T-helper 22 cell (primary cell): ENCODE data around the gene TPRN.
A peak's percentile ranks its signal among the peaks of the same experiment; 100 is the strongest.
"Not testable (repeated sequence)": the region's sequence is repeated elsewhere in the genome, so short reads cannot be mapped to it uniquely, and the experiment has no call there.

Source experiments
- DNase-seq: peaks from one replicate; pipeline ENCODE4 v3.0.0-alpha.2; 2020; ENCODE audit warnings: low read depth

TPRN gene, protein sequence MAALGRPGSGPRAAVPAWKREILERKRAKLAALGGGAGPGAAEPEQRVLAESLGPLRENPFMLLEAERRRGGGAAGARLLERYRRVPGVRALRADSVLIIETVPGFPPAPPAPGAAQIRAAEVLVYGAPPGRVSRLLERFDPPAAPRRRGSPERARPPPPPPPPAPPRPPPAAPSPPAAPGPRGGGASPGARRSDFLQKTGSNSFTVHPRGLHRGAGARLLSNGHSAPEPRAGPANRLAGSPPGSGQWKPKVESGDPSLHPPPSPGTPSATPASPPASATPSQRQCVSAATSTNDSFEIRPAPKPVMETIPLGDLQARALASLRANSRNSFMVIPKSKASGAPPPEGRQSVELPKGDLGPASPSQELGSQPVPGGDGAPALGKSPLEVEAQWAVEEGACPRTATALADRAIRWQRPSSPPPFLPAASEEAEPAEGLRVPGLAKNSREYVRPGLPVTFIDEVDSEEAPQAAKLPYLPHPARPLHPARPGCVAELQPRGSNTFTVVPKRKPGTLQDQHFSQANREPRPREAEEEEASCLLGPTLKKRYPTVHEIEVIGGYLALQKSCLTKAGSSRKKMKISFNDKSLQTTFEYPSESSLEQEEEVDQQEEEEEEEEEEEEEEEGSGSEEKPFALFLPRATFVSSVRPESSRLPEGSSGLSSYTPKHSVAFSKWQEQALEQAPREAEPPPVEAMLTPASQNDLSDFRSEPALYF

DNA sequence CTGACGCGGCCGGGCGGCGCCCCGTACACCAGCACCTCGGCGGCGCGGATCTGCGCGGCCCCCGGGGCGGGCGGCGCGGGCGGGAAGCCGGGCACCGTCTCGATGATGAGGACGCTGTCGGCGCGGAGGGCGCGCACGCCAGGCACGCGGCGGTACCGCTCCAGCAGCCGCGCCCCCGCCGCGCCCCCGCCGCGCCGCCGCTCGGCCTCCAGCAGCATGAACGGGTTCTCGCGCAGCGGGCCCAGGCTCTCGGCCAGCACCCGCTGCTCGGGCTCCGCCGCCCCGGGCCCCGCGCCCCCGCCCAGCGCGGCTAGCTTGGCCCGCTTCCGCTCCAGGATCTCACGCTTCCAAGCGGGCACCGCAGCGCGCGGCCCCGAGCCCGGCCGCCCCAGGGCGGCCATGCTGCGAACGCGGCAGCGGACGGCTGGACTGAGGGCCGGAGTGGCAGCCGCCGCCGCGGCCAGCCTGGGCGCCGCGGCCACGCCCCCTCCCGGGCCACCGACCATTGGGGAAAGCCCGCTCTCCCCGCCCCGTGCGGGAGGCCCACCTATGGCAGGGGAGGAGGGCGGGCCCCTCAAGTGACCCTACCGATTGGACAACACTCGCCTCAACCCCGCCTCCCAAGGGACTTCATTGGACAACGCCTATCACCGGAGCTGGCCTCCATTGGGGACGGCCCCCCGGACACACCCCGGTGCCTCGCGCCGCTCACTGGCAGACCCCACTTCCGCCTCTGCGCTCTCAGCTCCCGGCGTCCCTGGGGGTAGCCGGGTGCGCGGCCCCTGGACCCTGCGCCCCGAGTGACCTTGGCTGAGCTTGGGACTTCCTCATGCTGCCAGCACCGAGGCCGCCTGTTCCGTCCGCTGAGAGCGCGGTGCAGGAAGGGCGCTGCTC, at the start of gene TPRN:
Gene TPRN, minus strand, starts transcription at position 431 of the 894 bp plus-strand sequence. Its CDS starts 30 bp downstream, at position 401.
- peak; percentile 98 for DNase-seq

DNA sequence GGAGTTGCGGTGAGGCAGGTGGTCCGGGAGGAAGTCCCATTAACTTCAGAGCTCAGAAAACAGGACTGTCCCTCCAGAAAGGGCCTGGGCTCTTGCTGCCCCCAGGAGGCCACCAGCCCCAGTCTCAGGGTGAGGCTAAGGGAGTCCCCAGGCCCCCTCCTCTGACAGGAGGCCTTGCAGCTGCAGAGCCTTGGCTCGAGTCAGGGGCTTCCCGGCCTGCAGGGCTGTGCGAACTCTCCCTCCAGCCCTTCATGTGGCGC, 47.3 kb upstream of the TPRN start:
- no peak for DNase-seq

DNA sequence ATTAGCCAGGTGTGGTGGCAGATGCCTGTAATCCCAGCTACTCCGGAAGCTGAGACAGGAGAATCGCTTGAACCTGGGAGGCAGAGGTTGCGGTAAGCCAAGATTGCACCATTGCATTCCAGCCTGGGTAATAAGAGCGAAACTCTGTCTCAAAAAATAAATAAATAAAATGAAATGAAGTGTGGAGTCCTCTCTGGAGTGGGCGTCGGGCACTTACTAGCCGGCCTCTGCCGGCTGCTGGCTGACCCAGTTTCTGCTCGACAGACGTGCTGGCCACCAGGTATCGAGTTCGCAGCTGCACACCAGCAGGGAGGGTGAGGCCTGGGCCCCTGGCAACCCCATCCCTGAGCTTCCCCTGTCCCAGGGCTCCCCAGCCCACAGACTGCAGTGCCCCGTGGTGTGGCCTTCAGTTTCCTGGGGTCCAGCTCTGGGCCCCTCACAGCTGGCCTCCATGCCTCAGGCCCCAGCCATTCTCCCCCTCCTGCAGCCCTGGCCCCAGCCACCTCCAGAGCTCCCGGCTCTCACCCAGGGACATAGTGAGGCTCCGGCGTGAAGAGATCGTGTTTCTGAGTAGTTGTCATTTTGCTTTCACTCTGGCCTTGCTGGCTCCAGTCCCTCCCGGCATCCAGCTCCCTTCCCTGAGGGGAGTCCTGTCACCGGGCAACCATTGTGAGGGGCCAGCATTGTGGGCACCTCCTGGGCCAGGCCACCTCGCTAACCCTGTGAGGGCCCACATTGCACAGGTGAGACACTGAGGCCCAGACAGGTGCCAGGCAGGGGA, 46.8 kb upstream of the TPRN start:
- DNase-seq: no peak

DNA sequence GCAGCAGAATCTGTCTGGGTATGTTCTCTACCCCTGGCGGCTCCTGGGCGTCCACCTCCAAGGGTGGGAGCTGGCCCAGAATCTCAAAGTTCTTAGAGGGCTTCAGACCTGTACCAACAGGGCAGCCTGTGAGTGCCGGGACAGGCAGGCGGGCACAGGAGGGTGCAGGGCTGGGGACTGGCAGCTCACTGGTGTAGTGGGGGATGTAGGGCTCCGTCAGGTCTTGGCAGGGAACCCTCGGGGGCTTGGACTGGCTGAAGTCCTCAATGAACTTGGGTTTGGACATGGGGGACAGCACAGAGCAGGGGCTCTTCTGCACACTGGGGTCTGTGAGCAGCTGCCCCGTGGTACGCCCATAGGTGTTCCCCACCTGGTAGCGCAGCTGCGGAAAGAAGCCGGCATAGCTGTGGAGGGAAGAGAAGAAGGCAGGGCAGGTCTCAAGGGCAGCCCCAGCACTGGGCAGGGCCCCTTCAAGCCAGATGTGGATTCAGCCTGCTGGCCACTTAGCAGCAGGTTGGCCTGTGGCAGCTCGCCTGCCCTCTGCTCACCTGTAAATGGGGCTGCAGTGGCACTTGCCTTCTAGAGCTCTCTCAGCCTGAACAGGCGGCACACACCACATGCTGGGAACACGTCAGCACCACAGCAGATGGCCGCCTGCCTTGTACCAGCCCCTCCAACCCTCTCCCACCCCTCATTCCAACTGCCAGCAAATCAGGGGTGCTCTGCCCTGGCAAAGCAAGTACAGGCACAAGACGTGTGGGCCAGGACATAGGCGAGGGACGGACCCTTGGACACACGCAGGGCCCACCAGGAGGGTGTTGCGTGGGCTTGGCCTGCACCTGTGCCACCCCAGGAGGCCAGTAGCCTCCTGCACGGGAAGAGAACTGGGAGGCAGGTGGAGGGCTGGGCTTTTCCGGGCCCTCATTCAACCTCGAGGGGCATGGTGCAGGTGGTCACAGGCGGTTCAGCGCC, 45.2 kb upstream of the TPRN start:
- DNase-seq: no peak

DNA sequence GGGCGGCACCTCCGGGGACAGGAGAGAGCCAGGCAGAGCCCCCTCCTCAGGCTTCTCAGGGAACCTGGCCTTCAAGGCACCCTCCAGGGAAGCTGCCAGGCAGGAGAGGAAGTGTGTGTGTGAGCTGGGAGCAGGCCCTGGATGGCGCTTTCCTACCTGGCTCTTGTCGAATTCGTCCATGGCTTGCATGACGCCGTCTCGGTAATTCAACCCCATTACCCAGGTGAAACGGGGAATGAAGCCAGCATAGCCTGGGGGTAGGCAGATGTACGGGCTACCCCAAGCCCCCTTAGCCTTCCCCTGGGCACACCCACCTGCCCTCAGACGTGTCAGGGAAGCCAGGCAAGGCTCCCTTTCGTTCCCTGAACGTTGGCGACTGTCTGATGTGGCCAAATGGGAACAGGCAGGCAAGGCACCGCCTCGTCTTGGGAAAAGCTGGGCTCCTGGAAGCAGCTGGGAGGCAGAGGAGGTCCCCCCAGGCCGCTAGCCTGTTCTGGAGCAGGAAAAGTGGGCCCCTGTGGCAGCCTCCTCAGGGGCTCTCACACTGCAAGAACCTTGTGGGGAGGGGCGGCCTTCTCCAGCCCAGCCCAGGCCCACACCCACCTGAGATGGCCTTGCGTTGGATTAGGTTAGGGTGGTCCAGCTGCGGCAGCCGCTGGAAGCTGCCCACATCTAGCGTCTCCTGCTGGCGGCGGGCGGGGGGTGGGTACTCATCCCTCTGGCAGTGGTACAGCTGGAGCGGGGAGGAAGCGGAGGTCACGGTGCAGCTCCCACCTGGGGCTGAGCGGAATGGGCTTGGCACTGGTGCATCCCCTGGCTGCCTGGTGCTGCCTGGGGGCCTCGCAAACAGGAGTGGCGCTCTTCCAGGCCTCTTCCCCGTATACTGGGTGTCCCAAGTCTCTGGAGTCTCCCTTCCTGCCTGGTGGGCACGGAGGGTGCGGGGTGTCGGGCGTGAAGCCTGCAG, 44.2 kb upstream of the TPRN start:
- DNase-seq: no peak

DNA sequence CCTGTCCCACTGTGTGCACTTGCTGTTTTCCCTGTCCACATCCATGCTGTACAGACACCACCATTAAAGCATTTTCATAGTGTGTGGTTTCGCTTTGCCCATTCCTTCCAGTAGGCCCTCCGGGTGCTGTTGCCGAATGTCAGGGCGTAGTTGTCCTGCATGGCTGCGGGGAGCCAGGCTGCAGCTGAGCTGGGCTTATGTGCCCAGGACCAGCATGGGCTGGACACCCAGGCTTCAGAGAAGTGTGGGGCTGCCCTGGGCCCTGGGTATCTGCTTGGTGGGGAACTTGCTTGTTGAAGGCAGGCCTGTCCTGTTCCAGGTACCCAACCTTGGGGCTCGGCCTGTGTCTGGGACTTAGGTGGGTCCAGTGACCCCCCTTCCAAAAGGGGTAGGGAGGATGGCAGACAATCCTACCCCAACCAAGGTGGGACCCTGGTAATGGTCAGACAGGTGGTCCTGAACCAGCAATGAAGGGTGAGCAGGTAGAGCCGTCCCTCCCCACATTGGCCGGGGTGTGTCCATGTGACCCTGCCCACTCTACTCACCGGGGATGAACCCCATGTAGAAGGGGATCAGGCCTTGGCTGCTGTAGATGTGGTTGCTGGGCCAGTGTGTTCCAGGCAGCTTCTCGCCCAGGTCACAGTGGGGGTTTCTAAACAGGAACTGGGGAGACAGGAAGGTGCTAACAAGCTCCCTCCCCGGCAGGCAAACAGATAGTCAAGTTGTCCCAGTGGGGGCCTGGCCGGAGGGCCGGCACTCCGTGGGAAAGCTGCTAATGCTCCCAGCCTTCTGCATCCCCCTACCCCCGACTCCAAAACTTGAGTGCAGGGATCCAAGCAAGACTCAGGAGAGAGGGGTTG, 43.3 kb upstream of the TPRN start:
- DNase-seq: no peak

DNA sequence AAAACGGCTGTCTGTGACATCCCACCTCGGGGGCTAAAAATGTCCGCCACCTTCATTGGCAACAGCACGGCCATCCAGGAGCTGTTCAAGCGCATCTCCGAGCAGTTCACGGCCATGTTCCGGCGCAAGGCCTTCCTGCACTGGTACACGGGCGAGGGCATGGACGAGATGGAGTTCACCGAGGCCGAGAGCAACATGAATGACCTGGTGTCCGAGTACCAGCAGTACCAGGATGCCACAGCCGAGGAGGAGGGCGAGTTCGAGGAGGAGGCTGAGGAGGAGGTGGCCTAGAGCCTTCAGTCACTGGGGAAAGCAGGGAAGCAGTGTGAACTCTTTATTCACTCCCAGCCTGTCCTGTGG, 42.7 kb upstream of the TPRN start:
- DNase-seq: not testable (repeated sequence)

DNA sequence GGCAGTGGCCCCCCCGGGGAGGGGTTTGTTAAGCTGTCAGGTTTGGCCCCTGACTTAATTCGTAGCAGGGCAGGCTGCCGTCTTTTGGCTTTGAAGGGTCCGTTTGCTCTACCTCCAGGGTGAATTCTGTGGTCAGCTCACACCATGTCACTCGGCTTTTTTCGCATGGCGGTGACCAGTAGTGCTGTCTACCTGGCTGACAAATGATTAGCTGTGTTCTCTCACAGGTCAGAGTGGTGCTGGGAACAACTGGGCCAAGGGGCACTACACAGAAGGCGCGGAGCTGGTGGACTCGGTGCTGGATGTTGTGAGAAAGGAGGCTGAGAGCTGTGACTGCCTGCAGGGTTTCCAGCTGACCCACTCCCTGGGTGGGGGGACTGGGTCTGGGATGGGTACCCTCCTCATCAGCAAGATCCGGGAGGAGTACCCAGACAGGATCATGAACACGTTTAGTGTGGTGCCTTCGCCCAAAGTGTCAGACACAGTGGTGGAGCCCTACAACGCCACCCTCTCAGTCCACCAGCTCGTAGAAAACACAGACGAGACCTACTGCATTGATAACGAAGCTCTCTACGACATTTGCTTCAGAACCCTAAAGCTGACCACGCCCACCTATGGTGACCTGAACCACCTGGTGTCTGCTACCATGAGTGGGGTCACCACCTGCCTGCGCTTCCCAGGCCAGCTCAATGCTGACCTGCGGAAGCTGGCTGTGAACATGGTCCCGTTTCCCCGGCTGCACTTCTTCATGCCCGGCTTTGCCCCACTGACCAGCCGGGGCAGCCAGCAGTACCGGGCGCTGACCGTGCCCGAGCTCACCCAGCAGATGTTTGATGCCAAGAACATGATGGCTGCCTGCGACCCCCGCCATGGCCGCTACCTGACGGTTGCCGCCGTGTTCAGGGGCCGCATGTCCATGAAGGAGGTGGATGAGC, 42.0 kb upstream of the TPRN start:
- no peak for DNase-seq

DNA sequence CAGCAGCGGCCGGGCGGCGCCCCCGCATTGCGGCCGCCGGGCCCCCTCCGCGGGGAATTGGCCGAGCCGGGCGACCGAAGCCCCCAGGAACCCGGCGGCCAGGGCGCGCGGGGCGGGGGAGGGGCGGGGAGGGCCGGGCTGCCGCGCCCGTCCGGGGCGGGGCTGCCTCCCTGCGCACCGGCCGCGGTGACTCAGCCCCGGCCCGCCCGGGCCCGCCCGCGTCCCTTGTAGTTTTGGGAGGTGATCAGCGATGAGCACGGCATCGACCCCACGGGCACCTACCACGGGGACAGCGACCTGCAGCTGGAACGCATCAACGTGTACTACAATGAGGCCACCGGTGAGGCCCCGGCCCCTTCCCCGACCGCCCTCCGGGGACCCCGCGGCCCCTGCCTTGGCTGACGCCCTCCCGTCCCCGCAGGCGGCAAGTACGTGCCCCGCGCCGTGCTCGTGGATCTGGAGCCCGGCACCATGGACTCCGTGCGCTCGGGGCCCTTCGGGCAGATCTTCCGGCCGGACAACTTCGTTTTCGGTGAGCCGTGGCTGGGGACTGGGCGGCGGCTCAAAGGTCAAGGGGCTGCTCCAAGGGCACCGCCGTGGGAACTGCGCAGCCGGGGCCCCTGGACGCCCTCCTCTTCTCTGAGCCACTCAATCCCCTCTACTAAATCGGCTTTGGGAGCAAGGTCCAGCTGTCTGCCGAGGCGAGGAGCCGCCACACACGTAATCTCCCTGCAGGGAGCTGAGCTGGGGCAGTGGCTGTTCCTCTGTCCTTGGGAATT, 41.1 kb upstream of the TPRN start:
- peak; percentile 61 for DNase-seq

DNA sequence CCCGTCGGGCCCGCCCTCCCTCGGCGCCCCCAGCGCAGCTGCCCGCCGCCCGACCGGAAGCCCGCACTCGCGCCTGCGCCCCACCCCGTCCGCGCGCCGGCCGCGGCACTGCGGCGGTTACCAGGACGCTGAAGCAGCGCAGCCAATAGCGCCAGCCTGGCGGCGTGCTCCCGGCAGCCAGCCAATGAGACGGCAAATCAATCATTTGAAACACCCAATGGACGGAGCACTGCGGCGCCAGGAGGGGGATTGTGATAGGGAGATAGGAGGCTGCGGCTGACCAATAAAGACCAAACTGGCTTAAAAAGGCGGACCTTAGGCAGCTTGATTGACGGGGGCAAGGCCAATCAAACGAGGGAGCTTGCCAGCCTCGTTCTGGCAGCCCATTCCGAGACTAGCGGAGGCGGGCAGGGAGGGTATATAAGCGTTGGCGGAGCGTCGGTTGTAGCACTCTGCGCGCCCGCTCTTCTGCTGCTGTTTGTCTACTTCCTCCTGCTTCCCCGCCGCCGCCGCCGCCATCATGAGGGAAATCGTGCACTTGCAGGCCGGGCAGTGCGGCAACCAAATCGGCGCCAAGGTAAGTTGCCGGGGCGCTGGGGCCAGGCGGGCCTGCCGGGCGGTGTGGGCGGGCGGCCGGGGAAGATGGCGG, 40.4 kb upstream of the TPRN start, which contains the start of gene TUBB4B:
Gene TUBB4B, plus strand, starts transcription at position 447 of the 649 bp plus-strand sequence. Its CDS starts 74 bp downstream, at position 521.
- peak; percentile 97 for DNase-seq

DNA sequence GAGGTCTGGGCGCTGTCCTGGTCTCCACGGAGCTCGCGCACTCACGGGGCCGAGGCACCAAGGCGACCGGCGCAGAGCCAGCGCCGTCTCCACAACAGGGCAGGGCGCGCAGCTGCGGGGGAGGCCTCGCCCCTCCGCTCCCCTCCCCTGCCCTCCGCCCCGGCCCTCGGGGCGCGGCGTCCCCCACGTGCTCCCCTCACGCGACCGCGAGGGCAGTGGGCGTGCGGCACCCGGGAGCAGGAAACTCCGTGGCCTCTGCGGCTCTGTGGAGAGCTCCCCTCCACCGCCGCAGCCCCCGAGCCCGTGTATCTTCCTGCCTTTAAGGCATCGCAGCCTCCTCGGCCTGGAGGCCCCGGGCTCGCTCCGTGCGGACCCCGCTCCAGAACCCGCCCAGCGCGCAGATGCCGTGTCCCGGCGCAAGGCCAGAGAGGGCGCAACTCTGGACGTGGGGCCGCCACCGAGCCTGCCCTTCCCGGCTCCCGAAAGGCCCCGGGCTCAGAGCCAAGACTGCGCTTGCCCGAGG, 39.8 kb upstream of the TPRN start:
- DNase-seq: peak; percentile 63

DNA sequence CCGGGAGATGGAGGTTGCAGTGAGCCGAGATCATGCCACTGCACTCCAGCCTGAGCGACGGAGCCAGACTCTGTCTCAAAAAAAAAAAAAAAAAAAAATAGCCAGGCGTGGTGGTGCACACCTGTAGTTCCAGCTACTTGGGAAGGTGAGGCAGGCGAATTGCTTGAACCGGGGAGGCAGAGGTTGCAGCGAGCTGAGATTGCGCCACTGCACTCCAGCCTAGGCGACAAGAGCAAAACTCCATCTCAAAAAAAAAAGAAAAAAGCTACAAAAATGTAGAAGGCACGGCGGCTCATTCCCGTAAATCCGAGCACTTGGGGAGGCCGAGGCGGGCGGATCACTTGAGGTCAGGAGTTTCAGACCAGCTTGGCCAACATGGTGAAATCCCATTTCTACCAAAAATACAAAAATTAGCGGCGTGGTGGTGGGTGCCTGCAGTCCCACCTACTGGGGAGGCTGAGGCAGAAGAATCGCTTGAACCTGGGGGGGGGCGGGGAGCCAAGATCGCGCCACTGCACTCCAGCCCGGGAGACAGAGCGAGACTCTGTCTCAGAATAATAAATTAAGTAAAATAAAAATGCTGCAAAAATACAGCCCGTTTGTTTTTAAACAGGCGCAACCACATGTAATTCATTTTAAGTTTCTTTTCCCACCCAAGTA, 39.1 kb upstream of the TPRN start:
- not testable (repeated sequence) for DNase-seq

DNA sequence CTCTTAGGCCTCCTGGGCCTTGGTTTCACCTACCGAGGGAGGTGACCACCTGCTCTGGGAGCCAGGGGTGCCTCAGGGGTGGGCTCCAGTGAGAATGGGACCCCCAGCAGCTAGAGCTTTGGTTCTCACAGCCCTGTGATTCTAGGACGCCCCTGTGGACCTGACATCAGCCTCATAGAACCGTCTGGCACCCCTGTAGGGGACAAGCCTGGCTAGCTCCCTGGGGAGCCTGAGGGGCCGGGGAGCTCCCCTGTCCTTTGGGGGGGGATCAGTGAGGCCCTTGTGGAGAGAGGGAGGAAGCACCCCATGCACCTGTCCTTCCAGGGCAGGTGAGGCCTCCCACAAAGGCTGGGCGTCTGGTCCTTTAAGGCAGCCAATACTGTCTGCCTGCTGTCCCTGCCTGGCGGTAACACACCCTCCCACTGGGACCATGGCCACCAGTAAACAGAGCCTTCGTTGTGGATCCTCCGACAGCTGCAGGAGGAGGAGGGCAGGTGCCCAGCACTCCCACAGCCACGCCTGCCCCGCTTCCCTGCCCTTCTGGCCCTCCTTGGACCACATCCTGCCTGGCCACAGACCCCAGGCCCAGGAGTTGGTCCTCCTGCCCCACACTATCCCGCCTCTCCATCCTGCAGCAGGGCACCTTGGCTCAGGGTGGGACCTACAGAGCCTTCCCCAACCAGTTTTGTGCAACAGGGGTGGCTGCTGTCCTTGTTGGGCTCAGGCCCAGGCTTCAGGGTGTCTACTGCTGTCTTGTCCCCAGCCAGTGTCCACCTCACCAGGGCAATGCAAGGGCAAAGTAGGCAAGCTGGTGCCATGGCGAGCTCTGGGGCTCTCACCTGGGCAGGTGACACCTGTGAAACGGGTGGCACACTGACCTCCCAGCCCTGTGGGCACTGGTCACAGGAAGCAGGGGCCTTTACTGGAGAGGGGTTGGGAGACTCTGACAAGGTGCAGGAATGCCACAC, 37.5 kb upstream of the TPRN start:
- DNase-seq: no peak

DNA sequence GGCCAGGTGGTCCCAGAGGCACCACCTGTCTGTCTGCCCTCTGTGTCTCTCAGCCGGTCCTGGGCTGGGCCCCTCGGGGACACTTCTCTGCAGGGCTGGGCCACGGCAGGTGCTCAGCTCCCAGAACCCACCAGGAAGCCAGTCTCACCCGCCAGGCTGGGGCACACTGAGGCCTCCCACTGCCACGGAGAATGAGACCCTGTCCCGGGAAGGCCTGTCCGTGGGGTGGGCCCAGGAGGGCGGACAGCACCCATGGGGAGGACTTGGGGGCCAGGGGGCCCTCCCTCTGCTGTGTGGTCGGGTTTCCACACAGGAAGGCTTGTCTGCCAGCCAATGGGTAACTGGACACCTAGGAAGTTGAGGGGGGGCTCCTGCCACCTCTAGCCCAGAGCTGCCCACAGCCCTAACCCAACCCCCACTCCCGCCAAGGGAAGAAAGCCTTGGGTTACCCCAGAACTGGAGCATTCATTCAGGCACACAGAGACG, 36.4 kb upstream of the TPRN start:
- no peak for DNase-seq
